OCI-LY3 (cell line): Measurements from ENCODE around the gene ATN1.

ENCODE experiments used
- H2AFZ ChIP-seq: fragments of 200-600, 300-600 bp; shearing (Covaris generic); 2 replicates; pipeline ENCODE4 v1.6.0; 2014; ENCODE audit warnings: antibody characterized with exemption, low read depth, low read length
- H3K27ac ChIP-seq: fragments of 200-600, 300-600 bp; sonication (generic); 2 replicates; pipeline ENCODE4 v1.5.1; 2014; ENCODE audit warnings: mild to moderate bottlenecking, low read length, moderate library complexity, mixed read lengths
- H3K27me3 ChIP-seq: fragments of 200-600, 300-600 bp; sonication (generic); 2 replicates; pipeline ENCODE4 v1.6.1; 2014; ENCODE audit warnings: low read depth, low read length, mixed read lengths
- H3K36me3 ChIP-seq: fragments of 200-600, 300-600 bp; sonication (generic); replicated peaks from 2 replicates; pipeline ENCODE3; 2014; ENCODE audit warnings: low read depth, low read length, mixed read lengths
- H3K4me1 ChIP-seq: fragments of 300-600, 200-600 bp; sonication (generic); 2 replicates; pipeline ENCODE4 v1.6.1; 2014; ENCODE audit warnings: low read length, mixed read lengths
- H3K4me2 ChIP-seq: fragments of 200-600, 300-600 bp; sonication (generic); 2 replicates; pipeline ENCODE4 v1.6.1; 2014; ENCODE audit warnings: low read length, mixed read lengths
- H3K4me3 ChIP-seq: fragments of 300-600, 200-600 bp; sonication (generic); 2 replicates; pipeline ENCODE4 v1.5.1; 2014; ENCODE audit warnings: antibody characterized with exemption, mild to moderate bottlenecking, low read length, moderate library complexity
- H3K79me2 ChIP-seq: fragments of 300-600, 200-600 bp; shearing (Covaris generic); 2 replicates; pipeline ENCODE4 v1.6.1; 2014; ENCODE audit warnings: mild to moderate bottlenecking, low read length, mixed read lengths
- H3K9ac ChIP-seq: fragments of 300-600, 200-600 bp; shearing (Covaris generic); 2 replicates; pipeline ENCODE4 v1.6.0; 2014; ENCODE audit warnings: mild to moderate bottlenecking, low read length, moderate library complexity
- H3K9me3 ChIP-seq: fragments of 200-600, 300-600 bp; shearing (Covaris generic); 2 replicates; pipeline ENCODE4 v1.6.1; 2014; ENCODE audit warnings: low read length, mixed read lengths; ENCODE audit not compliant: insufficient read depth
- H4K20me1 ChIP-seq: fragments of 200-600, 300-600 bp; sonication (generic); 2 replicates; pipeline ENCODE4 v1.6.1; 2016; ENCODE audit warnings: low read length, mixed read lengths; ENCODE audit not compliant: insufficient read depth
- EZH2phosphoT487 ChIP-seq: fragments of 200-600 bp; shearing (Covaris generic); IDR thresholded peaks from 2 replicates; pipeline ENCODE4 v1.6.1; 2018; ENCODE audit warnings: antibody characterized with exemption, mixed run types, low read depth
- TF ChIP-seq, protein P1 (sequence below): fragments of 200-600, 300-600 bp; sonication (generic); IDR thresholded peaks from 2 replicates; pipeline ENCODE4 v1.5.1; 2014; ENCODE audit warnings: antibody characterized with exemption, low read length, low read depth

The ATN1 gene

DNA sequence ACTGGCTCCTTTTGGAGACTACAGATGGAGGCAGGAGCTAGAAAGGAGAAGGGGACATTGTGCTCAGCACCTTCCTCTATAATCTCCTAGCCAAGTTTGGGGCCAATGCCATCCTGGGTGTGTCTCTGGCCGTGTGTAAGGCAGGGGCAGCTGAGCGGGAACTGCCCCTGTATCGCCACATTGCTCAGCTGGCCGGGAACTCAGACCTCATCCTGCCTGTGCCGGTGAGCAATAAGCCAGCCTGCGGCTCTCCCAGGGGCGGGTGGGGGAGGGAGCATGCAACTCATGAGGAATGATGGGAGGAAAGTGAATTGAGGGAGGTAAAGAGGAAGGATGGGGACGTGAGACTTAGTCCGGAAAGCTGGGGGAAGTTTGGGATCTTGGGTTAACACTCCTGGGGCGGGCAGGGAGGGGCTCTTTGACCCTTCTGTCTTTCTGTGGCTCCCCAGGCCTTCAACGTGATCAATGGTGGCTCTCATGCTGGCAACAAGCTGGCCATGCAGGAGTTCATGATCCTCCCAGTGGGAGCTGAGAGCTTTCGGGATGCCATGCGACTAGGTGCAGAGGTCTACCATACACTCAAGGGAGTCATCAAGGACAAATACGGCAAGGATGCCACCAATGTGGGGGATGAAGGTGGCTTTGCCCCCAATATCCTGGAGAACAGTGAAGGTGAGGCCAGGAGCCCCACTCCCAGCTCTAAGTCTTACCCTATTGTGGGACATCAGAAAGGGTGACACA lies 10.1 kb upstream of the ATN1 start:
- H3K4me2 ChIP-seq: no peak overlapping the region

DNA sequence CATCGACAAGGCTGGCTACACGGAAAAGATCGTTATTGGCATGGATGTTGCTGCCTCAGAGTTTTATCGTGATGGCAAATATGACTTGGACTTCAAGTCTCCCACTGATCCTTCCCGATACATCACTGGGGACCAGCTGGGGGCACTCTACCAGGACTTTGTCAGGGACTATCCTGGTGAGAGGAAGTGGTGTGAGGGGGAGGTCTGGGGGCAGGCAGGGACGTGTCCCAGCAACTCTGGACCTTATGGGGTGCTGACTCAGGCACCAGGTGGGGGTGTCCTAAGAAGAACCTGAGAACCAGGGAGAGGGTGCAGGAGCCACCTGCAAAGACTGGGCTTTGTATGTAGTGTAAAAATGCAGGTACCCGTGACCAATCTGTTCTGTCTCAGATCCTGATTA lies 8.2 kb upstream of the ATN1 start:
- no peak overlapping the region for H3K4me2 ChIP-seq
- H3K79me2 ChIP-seq: peaks cover 11% of the 10 kb centered on the region
- no peak overlapping the region for H3K27ac ChIP-seq
- H3K9ac ChIP-seq: no peak overlapping the region
- H3K4me3 ChIP-seq: no peak overlapping the region
- no peak overlapping the region for H2AFZ ChIP-seq
- peaks cover 52% of the 10 kb centered on the region for H3K36me3 ChIP-seq
- 0 out of 2 replicates have a peak, but pooled peaks cover 11% of the 10 kb centered on the region for H4K20me1 ChIP-seq
- no peak for TF ChIP-seq EZH2phosphoT487
- TF ChIP-seq, protein P1, sequence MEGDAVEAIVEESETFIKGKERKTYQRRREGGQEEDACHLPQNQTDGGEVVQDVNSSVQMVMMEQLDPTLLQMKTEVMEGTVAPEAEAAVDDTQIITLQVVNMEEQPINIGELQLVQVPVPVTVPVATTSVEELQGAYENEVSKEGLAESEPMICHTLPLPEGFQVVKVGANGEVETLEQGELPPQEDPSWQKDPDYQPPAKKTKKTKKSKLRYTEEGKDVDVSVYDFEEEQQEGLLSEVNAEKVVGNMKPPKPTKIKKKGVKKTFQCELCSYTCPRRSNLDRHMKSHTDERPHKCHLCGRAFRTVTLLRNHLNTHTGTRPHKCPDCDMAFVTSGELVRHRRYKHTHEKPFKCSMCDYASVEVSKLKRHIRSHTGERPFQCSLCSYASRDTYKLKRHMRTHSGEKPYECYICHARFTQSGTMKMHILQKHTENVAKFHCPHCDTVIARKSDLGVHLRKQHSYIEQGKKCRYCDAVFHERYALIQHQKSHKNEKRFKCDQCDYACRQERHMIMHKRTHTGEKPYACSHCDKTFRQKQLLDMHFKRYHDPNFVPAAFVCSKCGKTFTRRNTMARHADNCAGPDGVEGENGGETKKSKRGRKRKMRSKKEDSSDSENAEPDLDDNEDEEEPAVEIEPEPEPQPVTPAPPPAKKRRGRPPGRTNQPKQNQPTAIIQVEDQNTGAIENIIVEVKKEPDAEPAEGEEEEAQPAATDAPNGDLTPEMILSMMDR: peak; percentile 8; the same call in 1 of the 2 replicates
- H3K9me3 ChIP-seq: no peaks in the 10 kb centered on the region
- H3K4me1 ChIP-seq: peaks cover 26% of the 10 kb centered on the region
- no peaks in the 10 kb centered on the region for H3K27me3 ChIP-seq

More for the DNA sequence above, 10.1 kb upstream of the ATN1 start:
- H3K27me3 ChIP-seq: no peaks in the 10 kb centered on the region
- H3K27ac ChIP-seq: no peak overlapping the region
- no peak overlapping the region for H2AFZ ChIP-seq
- H3K4me3 ChIP-seq: no peak overlapping the region
- H3K9ac ChIP-seq: no peak overlapping the region
- H3K36me3 ChIP-seq: peaks cover 42% of the 10 kb centered on the region
- peaks cover 13% of the 10 kb centered on the region for H3K79me2 ChIP-seq
- no peak for TF ChIP-seq EZH2phosphoT487
- TF ChIP-seq, protein P1: no peak
- H3K4me1 ChIP-seq: peaks cover 24% of the 10 kb centered on the region
- H3K9me3 ChIP-seq: no peaks in the 10 kb centered on the region
- 0 out of 2 replicates have a peak, but pooled peaks cover 11% of the 10 kb centered on the region for H4K20me1 ChIP-seq

DNA sequence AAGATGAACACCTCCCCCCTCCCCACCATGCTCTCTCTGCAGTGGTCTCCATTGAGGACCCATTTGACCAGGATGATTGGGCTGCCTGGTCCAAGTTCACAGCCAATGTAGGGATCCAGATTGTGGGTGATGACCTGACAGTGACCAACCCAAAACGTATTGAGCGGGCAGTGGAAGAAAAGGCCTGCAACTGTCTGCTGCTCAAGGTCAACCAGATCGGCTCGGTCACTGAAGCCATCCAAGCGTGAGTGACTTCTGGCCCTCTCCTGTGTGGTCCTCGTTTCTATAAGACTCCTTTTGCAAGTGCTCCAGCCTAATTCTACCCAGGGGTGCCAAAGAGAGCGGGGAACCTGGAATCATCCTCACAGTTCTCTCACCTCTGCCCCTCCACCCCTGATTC lies 6.2 kb upstream of the ATN1 start:
- peaks cover 47% of the 10 kb centered on the region for H3K36me3 ChIP-seq
- no peak overlapping the region for H3K4me2 ChIP-seq
- no peaks in the 10 kb centered on the region for H3K27me3 ChIP-seq
- no peak overlapping the region for H3K9ac ChIP-seq
- H3K79me2 ChIP-seq: peaks cover under 1% of the 10 kb centered on the region; the same call in 1 of the 2 replicates
- no peaks in the 10 kb centered on the region for H3K9me3 ChIP-seq
- TF ChIP-seq, protein P1: no peak
- no peak for TF ChIP-seq EZH2phosphoT487
- H3K4me1 ChIP-seq: peaks cover 22% of the 10 kb centered on the region
- H4K20me1 ChIP-seq: 0 out of 2 replicates have a peak, but pooled peaks cover 3% of the 10 kb centered on the region
- no peak overlapping the region for H2AFZ ChIP-seq
- H3K4me3 ChIP-seq: no peak overlapping the region
- H3K27ac ChIP-seq: no peak overlapping the region

DNA sequence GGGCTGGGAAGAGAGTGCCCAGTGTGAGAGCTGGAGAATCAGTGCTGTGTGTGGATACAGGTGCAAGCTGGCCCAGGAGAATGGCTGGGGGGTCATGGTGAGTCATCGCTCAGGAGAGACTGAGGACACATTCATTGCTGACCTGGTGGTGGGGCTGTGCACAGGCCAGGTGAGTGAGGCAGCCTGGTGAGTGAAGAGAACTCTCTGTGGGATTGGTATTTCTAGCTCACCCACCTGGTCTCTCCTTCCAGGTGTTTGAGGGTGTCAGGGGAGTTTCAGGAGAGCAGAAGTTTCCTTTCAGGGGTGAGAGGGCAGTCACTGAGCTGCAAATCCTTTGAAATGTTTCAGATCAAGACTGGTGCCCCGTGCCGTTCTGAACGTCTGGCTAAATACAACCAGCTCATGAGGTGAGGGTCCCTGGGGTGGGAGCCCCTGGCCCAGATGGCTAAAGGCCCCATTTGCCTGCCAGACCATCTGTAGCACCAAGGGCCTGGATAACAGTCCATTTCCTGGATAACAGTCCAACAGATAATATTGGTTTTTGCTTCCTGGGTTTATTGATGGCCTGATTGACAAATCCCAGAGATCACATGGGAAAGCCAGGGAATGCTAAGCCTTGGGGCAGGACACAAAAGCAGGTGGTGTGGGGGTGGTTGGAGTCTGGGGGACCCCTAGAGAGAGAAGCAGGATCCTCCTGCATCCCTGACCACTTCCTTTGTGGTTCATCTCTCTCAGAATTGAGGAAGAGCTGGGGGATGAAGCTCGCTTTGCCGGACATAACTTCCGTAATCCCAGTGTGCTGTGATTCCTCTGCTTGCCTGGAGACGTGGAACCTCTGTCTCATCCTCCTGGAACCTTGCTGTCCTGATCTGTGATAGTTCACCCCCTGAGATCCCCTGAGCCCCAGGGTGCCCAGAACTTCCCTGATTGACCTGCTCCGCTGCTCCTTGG lies 5.5 kb upstream of the ATN1 start:
- Histone ChIP-seq H3K27me3 (no peaks in the 10 kb centered on the region), H3K27ac (no peak overlapping the region), H3K36me3 (peaks cover 40% of the 10 kb centered on the region), H3K4me1 (peaks cover 29% of the 10 kb centered on the region), H3K9ac (no peak overlapping the region), H3K79me2 (peaks cover 8% of the 10 kb centered on the region), H4K20me1 (0 out of 2 replicates have a peak, but pooled peaks cover 3% of the 10 kb centered on the region), H3K9me3 (no peaks in the 10 kb centered on the region), H3K4me2 (0 out of 2 replicates have a peak overlapping the region, but pooled peaks have one; percentile 4), H3K4me3 (no peak overlapping the region), H2AFZ (no peak overlapping the region)
- TF ChIP-seq EZH2phosphoT487: no peak
- TF ChIP-seq, protein P1: no peak
